H1 (cell line): ENCODE results near the gene HES2. TPM values are rescaled to one million over a fixed set of nuclear protein-coding genes. Genes with fewer than 3 reads are reported as not detected.

Experiments
- CTCF ChIA-PET: fragments of 300-600 bp; sonication (Branson Sonifier 250); formaldehyde crosslinking; loops from one replicate; lab custom pipeline; 2021; ENCODE audit not compliant: partially characterized antibody; lab: Charles Lee
- POLR2A ChIA-PET: fragments of 300-600 bp; sonication (Branson Sonifier 250); formaldehyde crosslinking; loops from one replicate; lab custom pipeline; 2021; ENCODE audit warnings: inconsistent platforms; ENCODE audit not compliant: partially characterized antibody; lab: Charles Lee
- DNase-seq, 2 experiments: peaks; one replicate each; pipeline versions ENCODE4 v3.0.0 to v3.0.0-alpha.2; 2010 to 2022; ENCODE audit warnings: low spot score in 2 of 2, low read depth in 1 of 2, mixed read lengths in 1 of 2
- FAIRE-seq: peaks from 2 replicates; lab custom pipeline; 2011; peaks lifted over from hg19 to GRCh38; lab: Jason Lieb, UNC
- H2AFZ ChIP-seq: 2 replicates; pipeline ENCODE4 v1.8.1; 2012; ENCODE audit warnings: low read length, inconsistent platforms
- H2AK5ac ChIP-seq: 2 replicates; pipeline ENCODE4 v1.6.1; 2013; ENCODE audit warnings: low read depth, low read length
- H2BK120ac ChIP-seq: replicated peaks from 2 replicates; pipeline ENCODE3; 2013; ENCODE audit warnings: low read depth, low read length, inconsistent platforms
- H2BK12ac ChIP-seq: 2 replicates; pipeline ENCODE4 v1.6.1; 2013; ENCODE audit warnings: low read depth, low read length
- H2BK15ac ChIP-seq: 2 replicates; pipeline ENCODE4 v1.6.1; 2013; ENCODE audit warnings: low read length
- H2BK20ac ChIP-seq: 2 replicates; pipeline ENCODE4 v1.6.1; 2013; ENCODE audit warnings: low read length
- H2BK5ac ChIP-seq: 2 replicates; pipeline ENCODE4 v1.6.1; 2013; ENCODE audit warnings: low read depth, low read length
- H3K14ac ChIP-seq: 2 replicates; pipeline ENCODE4 v1.6.1; 2013; ENCODE audit warnings: inconsistent platforms; ENCODE audit not compliant: insufficient read length
- H3K18ac ChIP-seq: 2 replicates; pipeline ENCODE4 v1.6.1; 2013; ENCODE audit warnings: low read length; ENCODE audit errors: extremely low read depth
- H3K23ac ChIP-seq: 2 replicates; pipeline ENCODE4 v1.6.1; 2013; ENCODE audit warnings: inconsistent platforms; ENCODE audit not compliant: insufficient read length
- H3K23me2 ChIP-seq: 2 replicates; pipeline ENCODE4 v1.6.1; 2013; ENCODE audit warnings: low read depth, low read length
- H3K27ac ChIP-seq: 2 replicates; pipeline ENCODE4 v1.6.1; 2011; ENCODE audit warnings: low read depth, low read length, inconsistent platforms
- H3K27me3 ChIP-seq, 4 experiments: replicated peaks in 1 of 4; 1 replicate in 1 of 4; 2 replicates in 3 of 4; pipeline versions ENCODE4 v1.6.1 to v1.8.1; 2011 to 2013; ENCODE audit warnings: low read length in 3 of 4, mild to moderate bottlenecking in 3 of 4, inconsistent platforms in 2 of 4, mixed read lengths in 2 of 4, moderate library complexity in 1 of 4; ENCODE audit not compliant: control insufficient read depth in 3 of 4, insufficient read depth in 3 of 4; ENCODE audit errors: extremely low read depth in 1 of 4
- H3K36me3 ChIP-seq, 4 experiments: 2 replicates each; pipeline versions ENCODE4 v1.6.1 to v1.8.1; 2011 to 2013; ENCODE audit warnings: mild to moderate bottlenecking in 4 of 4, low read length in 3 of 4, moderate library complexity in 2 of 4, control low read depth in 1 of 4, inconsistent platforms in 1 of 4; ENCODE audit not compliant: insufficient read depth in 4 of 4, control insufficient read depth in 2 of 4
- H3K4ac ChIP-seq: replicated peaks from 2 replicates; pipeline ENCODE3; 2013; ENCODE audit warnings: low read length, low read depth, mixed read lengths, inconsistent platforms; ENCODE audit not compliant: insufficient read length
- H3K4me1 ChIP-seq, 4 experiments: replicated peaks in 1 of 4; 1 replicate in 1 of 4; 2 replicates in 3 of 4; pipeline versions ENCODE4 v1.6.1 to v1.8.1; 2011 to 2013; ENCODE audit warnings: low read length in 3 of 4, inconsistent platforms in 2 of 4, mixed read lengths in 1 of 4; ENCODE audit not compliant: insufficient read depth in 4 of 4, control insufficient read depth in 3 of 4
- H3K4me2 ChIP-seq, 2 experiments: 2 replicates each; pipeline versions ENCODE4 v1.6.1 to v1.8.1; 2011 to 2013; ENCODE audit warnings: low read depth in 2 of 2, low read length in 2 of 2, control low read depth in 1 of 2, inconsistent platforms in 1 of 2, mild to moderate bottlenecking in 1 of 2; ENCODE audit not compliant: insufficient read depth in 1 of 2
- H3K4me3 ChIP-seq, 4 experiments: fragments of 200-600, 300-600 bp in 1 of 4; sonication (generic), shearing (Covaris generic), sonication (Bioruptor Twin) in 1 of 4; 2 replicates each; pipeline versions ENCODE4 v1.5.1 to v1.8.1; 2011 to 2016; ENCODE audit warnings: low read length in 4 of 4, low read depth in 3 of 4, control low read depth in 2 of 4, inconsistent platforms in 2 of 4, mild to moderate bottlenecking in 2 of 4, mixed read lengths in 1 of 4, moderate library complexity in 1 of 4; ENCODE audit not compliant: insufficient read depth in 2 of 4; ENCODE audit errors: extremely low read depth in 1 of 4
- H3K56ac ChIP-seq: replicated peaks from 2 replicates; pipeline ENCODE3; 2013; ENCODE audit warnings: low read depth, mild to moderate bottlenecking, mixed read lengths, low read length, inconsistent platforms; ENCODE audit not compliant: insufficient read length
- H3K79me1 ChIP-seq: 2 replicates; pipeline ENCODE4 v1.6.1; 2013; ENCODE audit warnings: low read depth, low read length, control low read depth
- H3K79me2 ChIP-seq, 2 experiments: 2 replicates each; pipeline versions ENCODE4 v1.6.1 to v1.8.1; 2012 to 2013; ENCODE audit warnings: low read length in 2 of 2, mild to moderate bottlenecking in 2 of 2, inconsistent platforms in 1 of 2; ENCODE audit not compliant: insufficient read depth in 2 of 2, control insufficient read depth in 1 of 2
- H3K9ac ChIP-seq, 4 experiments: replicated peaks in 1 of 4; 1 replicate in 1 of 4; 2 replicates in 3 of 4; pipeline versions ENCODE4 v1.6.1 to v1.8.1; 2011 to 2013; ENCODE audit warnings: low read depth in 3 of 4, low read length in 3 of 4, control low read depth in 2 of 4, mild to moderate bottlenecking in 2 of 4, moderate library complexity in 2 of 4, inconsistent platforms in 1 of 4; ENCODE audit errors: extremely low read depth in 1 of 4
- H3K9me3 ChIP-seq, 2 experiments: 2 replicates each; pipeline versions ENCODE4 v1.6.1 to v1.8.1; 2012 to 2013; ENCODE audit warnings: mild to moderate bottlenecking in 2 of 2, moderate library complexity in 2 of 2, control low read depth in 1 of 2, inconsistent platforms in 1 of 2, low read depth in 1 of 2, low read length in 1 of 2, mixed read lengths in 1 of 2; ENCODE audit not compliant: insufficient read depth in 2 of 2
- H4K20me1 ChIP-seq, 2 experiments: replicated peaks in 1 of 2; 2 replicates each; pipeline versions ENCODE3 to v1.8.1; 2011 to 2013; ENCODE audit warnings: inconsistent platforms in 2 of 2, low read length in 2 of 2, mild to moderate bottlenecking in 1 of 2; ENCODE audit not compliant: insufficient read depth in 2 of 2, control insufficient read depth in 1 of 2
- H4K5ac ChIP-seq: 2 replicates; pipeline ENCODE4 v1.6.1; 2013; ENCODE audit warnings: low read length, low read depth, mixed read lengths, inconsistent platforms; ENCODE audit not compliant: insufficient read length
- H4K8ac ChIP-seq: 2 replicates; pipeline ENCODE4 v1.8.0; 2013; ENCODE audit warnings: mild to moderate bottlenecking, moderate library complexity, low read length, inconsistent platforms; ENCODE audit not compliant: insufficient read depth; ENCODE audit errors: extremely low read depth
- H4K91ac ChIP-seq: replicated peaks from 2 replicates; pipeline ENCODE3; 2013; ENCODE audit warnings: low read length, mixed read lengths, inconsistent platforms; ENCODE audit not compliant: insufficient read length
- ASH2L ChIP-seq: fragments of 200-600, 300-600 bp; sonication (generic); IDR thresholded peaks from one replicate; pipeline ENCODE4 v1.7.1; 2017; ENCODE audit warnings: low read length
- CBX5 ChIP-seq: fragments of 300-800, 300-1000 bp; sonication (generic); IDR thresholded peaks from 2 replicates; pipeline ENCODE4 v1.7.1; 2016; ENCODE audit warnings: antibody characterized with exemption, low read length, low read depth
- CBX8 ChIP-seq: fragments of 300-800, 300-1000 bp; sonication (generic); IDR thresholded peaks from 2 replicates; pipeline ENCODE4 v1.7.1; 2016; ENCODE audit warnings: low read depth, low read length, borderline replicate concordance
- JUN ChIP-seq: IDR thresholded peaks from 2 replicates; pipeline ENCODE4 v1.6.1; 2011; ENCODE audit warnings: low read depth, mild to moderate bottlenecking, improper control_type of control experiment, low read length
- POU5F1 ChIP-seq: IDR thresholded peaks from 2 replicates; pipeline ENCODE4 v1.6.1; 2011; ENCODE audit warnings: low read depth, mild to moderate bottlenecking, low read length, moderate library complexity
- RBBP5 ChIP-seq: IDR thresholded peaks from 2 replicates; pipeline ENCODE4 v1.7.1; 2012; ENCODE audit warnings: low read depth, mild to moderate bottlenecking, inconsistent platforms, low read length, moderate library complexity, borderline replicate concordance
- TAF1 ChIP-seq: IDR thresholded peaks from 2 replicates; pipeline ENCODE4 v1.6.1; 2011; ENCODE audit warnings: mild to moderate bottlenecking, low read depth, low read length
- TAF7 ChIP-seq: optimal IDR thresholded peaks from 2 replicates; pipeline ENCODE3; 2011; ENCODE audit warnings: low read depth, mild to moderate bottlenecking, inconsistent platforms, low read length, moderate library complexity, borderline replicate concordance
- TEAD4 ChIP-seq: IDR thresholded peaks from 2 replicates; pipeline ENCODE4 v1.6.1; 2012; ENCODE audit warnings: low read depth, low read length, inconsistent platforms, mixed read lengths
- WGBS, 2 experiments: shearing (Covaris generic) in 1 of 2; methylation state at CpG; one replicate each; pipeline versions ENCODE4 v1.1.6 to v1.1.7; 2013 to 2015; ENCODE audit warnings: low lambda C conversion rate in 2 of 2, mixed read lengths in 2 of 2, inconsistent platforms in 1 of 2, low coverage in 1 of 2, missing lambda C conversion rate in 1 of 2; ENCODE audit not compliant: insufficient replicate concordance in 2 of 2, insufficient coverage in 1 of 2, insufficient read length in 1 of 2; ENCODE audit errors: extremely low coverage in 1 of 2, missing lambda C conversion rate in 1 of 2; 5-methylcytosine and 5-hydroxymethylcytosine counted together
- polyA plus RNA-seq, 7 experiments: library from polyadenylated mRNA; depleted of rRNA in 3 of 7; stranded (reverse) in 5 of 7; unstranded in 2 of 7; fragments of >200 nt in 5 of 7; fragments of 200-250 nt in 2 of 7; gene quantifications; 1 replicate in 5 of 7; 2 replicates in 1 of 7; 4 replicates in 1 of 7; pipeline versions ENCODE4 v1.2.1 to v1.2.3, GENCODE V29; 2011 to 2013; ENCODE audit warnings: missing spikeins in 2 of 7, mixed read lengths in 2 of 7
- total RNA-seq: library from RNA; stranded (reverse); fragmentation: NEBNext Ultra II Directional; extraction: Animal tissue kit (Norgen Biotek cat#: 25700); gene quantifications from 2 replicates; pipeline ENCODE4 v1.2.1, GENCODE V29; 2021
- TF ChIP-seq, protein P1 (sequence below): IDR thresholded peaks from 2 replicates; pipeline ENCODE4 v1.6.1; 2012; ENCODE audit warnings: inconsistent platforms

Gene HES2
- total and polyA plus RNA-seq, 2 of the 8 experiments (the other 6 are each of a cell fraction or from before 2014, with no cell fraction given) = 0.15 to 0.53 TPM

- Histone ChIP-seq H4K5ac (no peak overlapping the region), H2BK20ac (no peak overlapping the region), H2AFZ (no peak overlapping the region), H2BK120ac (no peak overlapping the region), H3K4me3 (no peak overlapping the region), H2BK12ac (no peak overlapping the region), H3K9ac (no peak overlapping the region), H3K23ac (no peak overlapping the region), H3K56ac (no peak overlapping the region), H3K36me3 (peaks cover 5 to 24% (median 13%) of the 10 kb centered on the region in 4 experiments; a peak in 5 of 8 replicates), H3K27ac (no peak overlapping the region), H3K14ac (no peak overlapping the region), H3K23me2 (no peaks in the 10 kb centered on the region; the same call in 1 of the 2 replicates), H3K18ac (no peak overlapping the region), H3K4me2 (peak overlapping the region in 1 of 2 experiments; percentile 49; a peak in 1 of 4 replicates), H3K4me1 (peaks cover 0 to 10% (median 5%) of the 10 kb centered on the region in 4 experiments; a peak in 5 of 7 replicates), H3K27me3 (peaks cover 0 to 7% (median 4%) of the 10 kb centered on the region in 4 experiments; a peak in 3 of 7 replicates), H3K9me3 (no peaks in the 10 kb centered on the region), H3K79me2 (no peaks in the 10 kb centered on the region), H2BK15ac (no peak overlapping the region), H2BK5ac (no peak overlapping the region), H4K20me1 (peaks cover 5 to 11% of the 10 kb centered on the region in 2 experiments), H3K79me1 (no peaks in the 10 kb centered on the region), H4K91ac (no peak overlapping the region), H4K8ac (no peak overlapping the region), H3K4ac (no peak overlapping the region), H2AK5ac (no peak overlapping the region)
- WGBS, 2 experiments = 97% methylated on average over 5 of the region's 5 CpGs; no CpG with 5 or more reads in 1 of the 2 experiments
- ChIA-PET POLR2A (interaction anchor here (0.6 to 13.7 kb wide), 8 partner anchors 11 to 320 kb away, joined by 3 to 123 read pairs (median 3); partner anchors contain the start of gene PLEKHG5), CTCF (interaction anchor here (0.6 to 4.2 kb wide), 12 partner anchors 8 to 262 kb away, joined by 3 to 31 read pairs (median 6); no protein-coding TSS in a partner anchor)
- no peak for FAIRE-seq
- DNase-seq = no peak
- TF ChIP-seq JUN (no peak), TAF1 (no peak), ASH2L (no peak), RBBP5 (no peak), POU5F1 (no peak), TEAD4 (no peak), CBX8 (no peak), CBX5 (no peak), TAF7 (no peak)
- TF ChIP-seq, protein P1, sequence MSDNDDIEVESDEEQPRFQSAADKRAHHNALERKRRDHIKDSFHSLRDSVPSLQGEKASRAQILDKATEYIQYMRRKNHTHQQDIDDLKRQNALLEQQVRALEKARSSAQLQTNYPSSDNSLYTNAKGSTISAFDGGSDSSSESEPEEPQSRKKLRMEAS = no peak
These were observed 47.0 kb upstream of the HES2 start for GRCh38 chr1:6466751-6467150.
